GM19468 (cell line): Measurements from ENCODE around the gene ZNF672.

Source experiments
- ATAC-seq: cut with Tn5 transposase; IDR thresholded peaks from one replicate; pipeline ENCODE4 v1.9.1; 2021; ENCODE audit warnings: mild to moderate bottlenecking, moderate library complexity, moderate number of reproducible peaks; ENCODE audit not compliant: unreplicated experiment; ENCODE audit errors: extremely low read depth

The ZNF672 gene

GRCh38 chr1:248811514-248812490, 26.2 kb upstream of the ZNF672 start:
- ATAC-seq: no peak

DNA sequence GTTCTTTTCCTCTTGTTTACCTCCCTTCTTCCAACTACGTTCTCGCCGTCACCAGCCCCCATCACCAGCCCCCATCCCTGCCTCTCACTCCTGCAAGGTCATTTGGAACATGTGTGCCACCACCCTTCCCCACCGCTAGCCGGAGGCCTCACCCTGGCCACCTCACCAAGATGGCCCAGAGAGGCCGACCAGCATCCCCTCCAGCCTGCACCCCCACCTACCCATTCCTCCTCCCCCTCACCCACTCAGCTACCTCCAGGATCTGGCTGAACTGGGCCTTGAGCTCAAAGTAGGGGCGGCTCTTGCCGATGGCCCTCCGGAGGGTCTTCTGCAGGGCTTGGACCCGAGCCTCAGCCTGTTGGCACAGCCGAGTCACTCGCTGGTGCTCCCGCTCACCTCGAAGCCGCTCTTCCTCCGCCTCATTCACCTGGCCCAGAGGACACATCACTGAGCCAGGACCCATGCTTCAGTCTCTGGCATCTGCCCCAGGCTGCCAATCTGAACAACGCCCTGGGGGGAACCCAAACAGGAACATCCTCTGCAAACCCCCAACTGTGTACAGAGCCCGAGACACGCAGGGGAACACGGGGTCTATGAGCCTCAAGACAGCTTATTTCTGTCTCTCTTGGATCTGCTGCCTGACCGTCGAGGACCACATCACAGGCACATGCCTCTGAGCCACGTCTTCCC, 25.1 kb upstream of the ZNF672 start:
- no peak for ATAC-seq

- ATAC-seq: no peak
These were observed 24.5 kb upstream of the ZNF672 start for GRCh38 chr1:248813546-248813945.

- no peak for ATAC-seq
These were observed 23.7 kb upstream of the ZNF672 start for GRCh38 chr1:248814351-248814750.

DNA sequence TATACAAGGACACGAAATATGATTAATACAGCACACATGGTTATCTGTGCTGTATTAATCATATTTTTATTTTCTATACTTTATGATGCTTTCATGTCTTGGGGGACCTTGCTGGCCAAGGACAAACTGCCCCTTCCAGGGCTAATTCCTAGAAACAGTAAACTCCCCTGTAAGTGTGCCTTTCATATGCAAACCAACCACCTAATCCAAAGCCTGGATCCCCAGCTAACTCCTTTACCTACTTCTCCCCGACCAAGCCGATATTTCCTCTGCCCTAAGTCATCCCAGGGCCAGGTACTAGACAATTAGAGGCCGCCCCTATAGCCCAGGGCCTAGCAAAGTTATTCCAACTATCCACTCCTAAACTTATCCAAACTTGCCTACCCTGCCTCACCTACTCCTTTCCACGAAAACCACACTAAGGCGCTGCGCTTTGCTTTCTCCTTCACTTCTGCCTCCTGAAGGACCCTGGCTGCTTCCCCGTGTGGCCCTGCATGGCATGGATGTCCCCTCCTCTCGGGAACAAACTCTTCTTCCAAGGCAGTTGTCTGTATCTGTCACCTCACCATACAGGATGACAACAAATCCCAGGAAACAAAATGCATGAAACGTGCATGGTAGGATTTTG, 22.5 kb upstream of the ZNF672 start:
- no peak for ATAC-seq

DNA sequence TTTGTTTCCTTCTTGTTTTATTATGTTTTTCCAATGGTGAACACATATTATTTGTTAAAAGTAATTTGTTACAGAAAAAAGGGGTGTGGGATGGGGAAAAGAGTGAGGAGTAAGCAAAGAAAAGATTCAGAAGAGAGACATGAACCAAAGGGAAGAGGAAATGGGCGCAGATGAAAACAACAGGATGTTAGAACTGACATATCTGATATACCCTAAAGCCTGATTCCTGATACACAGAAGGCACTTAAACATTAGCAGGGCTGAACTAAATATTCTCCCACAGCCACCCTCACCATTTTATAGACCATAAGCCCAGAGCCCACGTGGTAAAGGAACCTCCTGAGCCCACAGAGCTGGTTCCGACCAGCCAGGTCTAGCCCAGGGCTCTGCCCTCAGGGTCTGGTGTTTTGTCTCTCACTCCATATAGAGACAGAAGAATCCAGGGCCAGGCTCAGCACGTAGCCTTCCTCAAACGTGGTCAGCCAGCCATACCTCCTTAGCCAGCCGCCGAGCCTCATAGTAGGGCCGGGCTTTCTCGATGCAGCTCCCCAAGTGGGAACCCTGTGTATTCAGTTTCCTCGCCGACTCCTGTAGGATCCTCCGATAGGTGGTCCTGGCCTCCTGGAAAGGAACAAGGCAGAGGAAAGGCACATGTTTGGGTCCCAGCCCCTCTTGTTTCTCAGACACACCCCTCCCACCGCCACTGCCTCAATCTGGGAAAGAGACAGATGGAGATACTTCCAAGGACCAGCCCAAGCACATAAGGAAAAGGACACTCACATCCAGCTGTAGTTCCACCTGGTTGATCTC, 21.8 kb upstream of the ZNF672 start:
- ATAC-seq: no peak

- ATAC-seq: no peak
These were observed 21.0 kb upstream of the ZNF672 start for GRCh38 chr1:248817065-248817464.

- no peak for ATAC-seq
These were observed 19.3 kb upstream of the ZNF672 start for GRCh38 chr1:248818505-248819374.

- no peak for ATAC-seq
These were observed 17.9 kb upstream of the ZNF672 start for GRCh38 chr1:248820041-248820585.

- ATAC-seq: no peak
These were observed 16.9 kb upstream of the ZNF672 start for GRCh38 chr1:248821101-248821500.

DNA sequence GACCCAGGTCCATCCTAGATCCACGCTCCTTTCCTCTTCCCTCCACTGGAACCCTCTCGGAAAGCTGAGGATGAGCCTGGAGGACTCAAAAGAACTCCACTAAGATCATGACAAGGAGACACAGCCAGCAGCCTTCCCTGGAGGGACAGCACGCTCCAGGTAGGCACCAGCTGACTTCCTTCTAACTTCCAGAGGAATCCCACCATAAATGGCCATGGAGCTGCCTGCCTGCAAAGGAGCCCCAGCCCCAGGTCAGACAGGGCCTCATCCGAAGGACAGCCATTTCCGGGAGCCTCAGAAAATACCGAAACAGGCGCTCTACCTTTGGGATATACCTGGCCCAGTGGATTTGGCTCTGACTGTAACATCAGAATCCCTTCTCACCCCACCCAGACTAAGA, 16.4 kb upstream of the ZNF672 start:
- ATAC-seq: no peak

- no peak for ATAC-seq
These were observed 15.6 kb upstream of the ZNF672 start for GRCh38 chr1:248822148-248823032.

GRCh38 chr1:248823517-248824001, 14.5 kb upstream of the ZNF672 start:
- ATAC-seq: no peak

DNA sequence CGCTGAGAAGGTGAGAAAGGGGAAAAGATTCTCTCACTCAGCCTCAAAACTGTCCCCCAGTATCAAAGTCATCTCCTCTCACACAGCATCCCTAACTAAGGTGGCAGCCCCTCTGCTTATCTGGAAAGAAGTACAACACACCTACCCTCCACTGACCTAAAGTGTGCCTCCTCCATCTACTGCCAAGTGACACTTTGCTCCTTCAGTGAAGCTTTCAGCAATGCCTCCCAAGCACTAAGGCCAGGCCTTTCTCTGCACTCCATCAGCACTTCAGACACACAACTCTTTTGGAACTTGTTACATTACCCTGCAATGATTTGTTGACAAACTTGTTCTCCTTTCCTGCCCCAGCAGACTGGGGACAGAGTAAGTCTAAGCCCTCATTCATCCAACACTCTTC, 13.7 kb upstream of the ZNF672 start:
- ATAC-seq: no peak

- ATAC-seq: no peak
These were observed 13.3 kb upstream of the ZNF672 start for GRCh38 chr1:248824701-248825100.

GRCh38 chr1:248825136-248825535, 12.9 kb upstream of the ZNF672 start:
- no peak for ATAC-seq

GRCh38 chr1:248825573-248825908, 12.5 kb upstream of the ZNF672 start:
- no peak for ATAC-seq
